Hepatocyte (in vitro differentiated cells): Measurements from ENCODE around the gene TAPT1. TPM values are rescaled to one million over a fixed set of nuclear protein-coding genes. Genes with fewer than 3 reads are reported as not detected.

Experiments
- DNase-seq: peaks from one replicate; pipeline ENCODE4 v3.0.0-alpha.2; 2016; ENCODE audit warnings: low spot score
- H2AFZ ChIP-seq: fragments of 200-600 bp; sonication (generic); 2 replicates; pipeline ENCODE4 v1.6.0; 2016; ENCODE audit warnings: antibody characterized with exemption, mild to moderate bottlenecking
- H3K27ac ChIP-seq: fragments of 200-600 bp; sonication (generic); 2 replicates; pipeline ENCODE4 v1.5.1; 2016; ENCODE audit warnings: mild to moderate bottlenecking
- H3K27me3 ChIP-seq: fragments of 200-600 bp; sonication (generic); 2 replicates; pipeline ENCODE4 v1.6.1; 2016
- H3K36me3 ChIP-seq: fragments of 200-600 bp; sonication (generic); replicated peaks from 2 replicates; pipeline ENCODE4 v1.5.1; 2016; ENCODE audit warnings: low read depth; ENCODE audit not compliant: insufficient read depth
- H3K4me1 ChIP-seq: fragments of 200-600 bp; sonication (generic); 2 replicates; pipeline ENCODE4 v1.5.1; 2016; ENCODE audit warnings: mild to moderate bottlenecking, moderate library complexity; ENCODE audit not compliant: insufficient read depth
- H3K4me2 ChIP-seq: fragments of 200-600 bp; sonication (generic); 2 replicates; pipeline ENCODE4 v1.6.0; 2016
- H3K4me3 ChIP-seq: fragments of 200-600 bp; sonication (generic); 2 replicates; pipeline ENCODE4 v1.5.1; 2016; ENCODE audit warnings: mild to moderate bottlenecking
- H3K79me2 ChIP-seq: fragments of 200-600 bp; sonication (generic); 2 replicates; pipeline ENCODE4 v1.6.0; 2017; ENCODE audit warnings: mild to moderate bottlenecking
- H3K9me2 ChIP-seq: fragments of 200-600 bp; sonication (generic); replicated peaks from 2 replicates; pipeline ENCODE4 v1.6.0; 2017; ENCODE audit warnings: mild to moderate bottlenecking; ENCODE audit not compliant: insufficient read depth
- H3K9me3 ChIP-seq: fragments of 200-600 bp; sonication (generic); 2 replicates; pipeline ENCODE4 v1.5.1; 2016; ENCODE audit warnings: low read depth, mild to moderate bottlenecking
- H4K20me1 ChIP-seq: fragments of 200-600 bp; sonication (generic); 2 replicates; pipeline ENCODE4 v1.6.0; 2016; ENCODE audit warnings: mild to moderate bottlenecking; ENCODE audit not compliant: insufficient read depth, poor library complexity, severe bottlenecking
- CTCF ChIP-seq: fragments of 200-600 bp; sonication (generic); IDR thresholded peaks from 2 replicates; pipeline ENCODE4 v1.5.1; 2016; ENCODE audit warnings: antibody characterized with exemption, mild to moderate bottlenecking; ENCODE audit not compliant: poor library complexity
- EZH2 ChIP-seq: fragments of 200-600 bp; sonication (generic); IDR thresholded peaks from 2 replicates; pipeline ENCODE4 v1.6.1; 2016; ENCODE audit warnings: antibody characterized with exemption, mild to moderate bottlenecking, borderline replicate concordance
- EZH2phosphoT487 ChIP-seq: fragments of 200-600 bp; sonication (generic); IDR thresholded peaks from one replicate; pipeline ENCODE4 v1.6.1; 2018; ENCODE audit warnings: antibody characterized with exemption, mild to moderate bottlenecking, low read depth, moderate library complexity; ENCODE audit not compliant: unreplicated experiment, severe bottlenecking
- WGBS: methylation state at CpG from one replicate; pipeline ENCODE4 v1.1.6; 2016; ENCODE audit warnings: low lambda C conversion rate; ENCODE audit errors: missing lambda C conversion rate; 5-methylcytosine and 5-hydroxymethylcytosine counted together
- polyA plus RNA-seq: library from polyadenylated mRNA; unstranded; fragments of >200 nt; fragmentation: Nextera tagmentation; extraction: Ambion mirVana; gene quantifications from 2 replicates; pipeline ENCODE4 v1.2.1, GENCODE V29; 2016
- total RNA-seq: library from RNA; depleted of rRNA; stranded (reverse); fragments of >200 nt; gene quantifications from 2 replicates; pipeline ENCODE4 v1.2.3, GENCODE V29; 2014

Gene TAPT1
- total and polyA plus RNA-seq, 2 experiments from 2014 or later: 12.9 to 19.3 TPM

GRCh38 chr4:16194214-16194613 lies 32.1 kb downstream of the TAPT1 start:
- H3K4me2 ChIP-seq: no peak overlapping the region
- H3K79me2 ChIP-seq: no peaks in the 10 kb centered on the region
- H3K27me3 ChIP-seq: no peaks in the 10 kb centered on the region
- DNase-seq: no peak
- H2AFZ ChIP-seq: no peak overlapping the region
- 81% methylated on average over 3 of the region's 3 CpGs for WGBS
- H4K20me1 ChIP-seq: no peaks in the 10 kb centered on the region
- H3K4me1 ChIP-seq: no peaks in the 10 kb centered on the region
- no peaks in the 10 kb centered on the region for H3K36me3 ChIP-seq
- no peak overlapping the region for H3K27ac ChIP-seq
- H3K9me3 ChIP-seq: no peaks in the 10 kb centered on the region
- no peak for TF ChIP-seq EZH2phosphoT487
- no peak for TF ChIP-seq CTCF
- TF ChIP-seq EZH2: no peak
- no peak overlapping the region for H3K4me3 ChIP-seq
- no peaks in the 10 kb centered on the region for H3K9me2 ChIP-seq

GRCh38 chr4:16192631-16193518 lies 33.4 kb downstream of the TAPT1 start:
- Histone ChIP-seq H3K4me1 (no peaks in the 10 kb centered on the region), H3K27me3 (no peaks in the 10 kb centered on the region), H2AFZ (no peak overlapping the region), H4K20me1 (no peaks in the 10 kb centered on the region), H3K36me3 (no peaks in the 10 kb centered on the region), H3K4me2 (no peak overlapping the region), H3K27ac (no peak overlapping the region), H3K9me3 (no peaks in the 10 kb centered on the region), H3K79me2 (no peaks in the 10 kb centered on the region), H3K9me2 (no peaks in the 10 kb centered on the region), H3K4me3 (no peak overlapping the region)
- WGBS: 92% methylated on average over 5 of the region's 5 CpGs
- DNase-seq: no peak
- no peak for TF ChIP-seq CTCF
- TF ChIP-seq EZH2: no peak
- no peak for TF ChIP-seq EZH2phosphoT487

- H3K27me3 ChIP-seq: no peaks in the 10 kb centered on the region
- DNase-seq: no peak
- H2AFZ ChIP-seq: no peak overlapping the region
- no peaks in the 10 kb centered on the region for H3K36me3 ChIP-seq
- no peak overlapping the region for H3K4me2 ChIP-seq
- TF ChIP-seq CTCF (no peak), EZH2phosphoT487 (no peak), EZH2 (no peak)
- no peaks in the 10 kb centered on the region for H3K4me1 ChIP-seq
- H3K9me2 ChIP-seq: no peaks in the 10 kb centered on the region
- H4K20me1 ChIP-seq: no peaks in the 10 kb centered on the region
- no peaks in the 10 kb centered on the region for H3K79me2 ChIP-seq
- H3K27ac ChIP-seq: no peak overlapping the region
- no peak overlapping the region for H3K4me3 ChIP-seq
- WGBS: 78% methylated on average over 2 of the region's 2 CpGs
- H3K9me3 ChIP-seq: no peaks in the 10 kb centered on the region
Measured at GRCh38 chr4:16192057-16192456, 34.2 kb downstream of the TAPT1 start.
